HG03097 (cell line): ENCODE data around the gene TBC1D8B.
A peak's percentile ranks its signal among the peaks of the same experiment; 100 is the strongest.
"Not testable (repeated sequence)": the region's sequence is repeated elsewhere in the genome, so short reads cannot be mapped to it uniquely, and the experiment has no call there.

Experiments
- ATAC-seq: cut with Tn5 transposase; IDR thresholded peaks from one replicate; pipeline ENCODE4 v1.9.1; 2021; ENCODE audit not compliant: unreplicated experiment, low FRiP score

Gene TBC1D8B

GRCh38 chrX:106802388-106803275 lies at the start of gene TBC1D8B:
Gene TBC1D8B (plus strand): TSS chrX:106802673. CDS start chrX:106802854, 181 bp downstream.
- ATAC-seq = peak; percentile 87

- not testable (repeated sequence) for ATAC-seq
Measured at GRCh38 chrX:106769288-106769687, 33.2 kb upstream of the TBC1D8B start.

GRCh38 chrX:106774981-106775380 lies 27.5 kb upstream of the TBC1D8B start:
- no peak for ATAC-seq

GRCh38 chrX:106780264-106780663 lies 22.2 kb upstream of the TBC1D8B start:
- ATAC-seq = no peak

- no peak for ATAC-seq
Measured at GRCh38 chrX:106780664-106781377, 21.7 kb upstream of the TBC1D8B start.

GRCh38 chrX:106783716-106784115 lies 18.8 kb upstream of the TBC1D8B start:
- no peak for ATAC-seq

- no peak for ATAC-seq
Measured at GRCh38 chrX:106791495-106791894, 11.0 kb upstream of the TBC1D8B start.

- ATAC-seq = no peak
Measured at GRCh38 chrX:106802063-106802387, 448 bp upstream of the TBC1D8B start.

- no peak for ATAC-seq
Measured at GRCh38 chrX:106811131-106811910, 8.8 kb downstream of the TBC1D8B start.

GRCh38 chrX:106812930-106813329 lies 10.5 kb downstream of the TBC1D8B start:
- not testable (repeated sequence) for ATAC-seq

GRCh38 chrX:106814093-106814492 lies 11.6 kb downstream of the TBC1D8B start:
- ATAC-seq = not testable (repeated sequence)

- no peak for ATAC-seq
Measured at GRCh38 chrX:106862972-106863688, 60.7 kb downstream of the TBC1D8B start.

GRCh38 chrX:106863697-106864096 lies 61.2 kb downstream of the TBC1D8B start:
- ATAC-seq = no peak

GRCh38 chrX:106872796-106873195 lies 70.3 kb downstream of the TBC1D8B start:
- not testable (repeated sequence) for ATAC-seq

GRCh38 chrX:106874075-106874474 lies 71.6 kb downstream of the TBC1D8B start:
- no peak for ATAC-seq

GRCh38 chrX:106875151-106875550 lies 72.7 kb downstream of the TBC1D8B start:
- ATAC-seq = no peak

- ATAC-seq = no peak
Measured at GRCh38 chrX:106889468-106889867, 87.0 kb downstream of the TBC1D8B start.

- no peak for ATAC-seq
Measured at GRCh38 chrX:106891762-106892460, 89.4 kb downstream of the TBC1D8B start.

- ATAC-seq = no peak
Measured at GRCh38 chrX:106894392-106894909, 92.0 kb downstream of the TBC1D8B start.
